ENCODE results near the gene MYO15B. TPM values are rescaled to one million over a fixed set of nuclear protein-coding genes. Genes with fewer than 3 reads are reported as not detected.

The MYO15B gene
- total and polyA plus RNA-seq, 2 of the 13 experiments (the other 11 are each of a cell fraction or from before 2014, with no cell fraction given): 2.8 to 8.1 TPM

DNA sequence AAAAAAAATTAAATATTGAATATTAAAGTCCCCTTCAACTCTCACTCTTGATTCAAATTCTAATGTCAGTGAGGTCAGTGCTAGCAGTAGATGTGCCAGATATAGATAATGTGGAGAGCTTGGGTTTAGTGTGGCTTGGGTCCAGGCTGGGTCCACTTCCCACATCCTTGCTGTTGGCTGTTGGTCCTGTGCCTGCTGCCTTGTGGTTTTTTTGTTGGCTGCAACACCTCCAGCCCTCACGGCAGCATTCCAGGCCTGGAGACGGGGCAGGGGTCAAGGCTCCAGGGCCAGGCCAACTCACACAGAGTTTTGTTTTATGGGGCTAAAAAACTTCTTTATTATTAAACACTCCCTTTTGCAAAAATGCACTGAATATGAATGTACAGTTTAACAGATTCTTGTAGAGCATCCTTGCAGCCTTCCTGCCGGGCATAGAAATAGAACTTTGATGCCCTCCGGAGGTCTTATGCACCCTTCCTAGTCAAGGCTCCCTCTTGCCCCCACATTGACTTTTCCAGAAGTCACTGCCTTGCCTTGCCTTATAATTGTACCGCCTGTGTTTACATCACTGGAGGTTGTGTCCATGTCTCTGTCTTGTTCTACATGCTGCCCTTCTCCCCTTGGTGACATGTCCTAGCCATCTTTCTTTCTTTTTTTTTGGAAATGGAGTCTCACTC, 25.5 kb upstream of the MYO15B start (continued):
- TF ChIP-seq, protein P1, sequence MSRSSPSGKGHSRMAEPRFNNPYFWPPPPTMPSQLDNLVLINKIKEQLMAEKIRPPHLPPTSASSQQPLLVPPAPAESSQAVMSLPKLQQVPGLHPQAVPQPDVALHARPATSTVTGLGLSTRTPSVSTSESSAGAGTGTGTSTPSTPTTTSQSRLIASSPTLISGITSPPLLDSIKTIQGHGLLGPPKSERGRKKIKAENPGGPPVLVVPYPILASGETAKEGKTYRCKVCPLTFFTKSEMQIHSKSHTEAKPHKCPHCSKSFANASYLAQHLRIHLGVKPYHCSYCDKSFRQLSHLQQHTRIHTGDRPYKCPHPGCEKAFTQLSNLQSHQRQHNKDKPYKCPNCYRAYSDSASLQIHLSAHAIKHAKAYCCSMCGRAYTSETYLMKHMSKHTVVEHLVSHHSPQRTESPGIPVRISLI (CRISPR knock-in tag; IDR thresholded peaks at IDR 0.05; ENCODE audit: borderline replicate concordance): peak; percentile 30; the same call in 1 of the 2 replicates
- TF ChIP-seq MED1 (CRISPR knock-in tag; IDR thresholded peaks at IDR 0.05) (no peak), TBL1XR1 (IDR thresholded peaks at IDR 0.05; ENCODE audit: borderline replicate concordance, low read length, partially characterized antibody) (no peak), ZNF496 (CRISPR knock-in tag; IDR thresholded peaks at IDR 0.05; ENCODE audit: insufficient replicate concordance) (no peak), MIER3 (CRISPR knock-in tag; IDR thresholded peaks at IDR 0.05; ENCODE audit: borderline replicate concordance) (no peak), ZNF446 (CRISPR knock-in tag; IDR thresholded peaks at IDR 0.05) (no peak), ZNF256 (CRISPR knock-in tag; conservative IDR thresholded peaks at IDR 0.05) (no peak), TEAD3 (CRISPR knock-in tag; optimal IDR thresholded peaks at IDR 0.05; ENCODE audit: borderline replicate concordance) (peak; percentile 74), EP300 (IDR thresholded peaks at IDR 0.05; ENCODE audit: low read depth in 2 of 2, low read length in 2 of 2) (peak in 1 of 2 experiments; percentile 25; a peak in 1 of 4 replicates), EP300 (CRISPR knock-in tag; IDR thresholded peaks at IDR 0.05; ENCODE audit: borderline replicate concordance) (no peak), ZNF207 (IDR thresholded peaks at IDR 0.05; ENCODE audit: borderline replicate concordance) (no peak), ZNF121 (CRISPR knock-in tag; IDR thresholded peaks at IDR 0.05) (peak; percentile 95)
- TF ChIP-seq, protein P2, sequence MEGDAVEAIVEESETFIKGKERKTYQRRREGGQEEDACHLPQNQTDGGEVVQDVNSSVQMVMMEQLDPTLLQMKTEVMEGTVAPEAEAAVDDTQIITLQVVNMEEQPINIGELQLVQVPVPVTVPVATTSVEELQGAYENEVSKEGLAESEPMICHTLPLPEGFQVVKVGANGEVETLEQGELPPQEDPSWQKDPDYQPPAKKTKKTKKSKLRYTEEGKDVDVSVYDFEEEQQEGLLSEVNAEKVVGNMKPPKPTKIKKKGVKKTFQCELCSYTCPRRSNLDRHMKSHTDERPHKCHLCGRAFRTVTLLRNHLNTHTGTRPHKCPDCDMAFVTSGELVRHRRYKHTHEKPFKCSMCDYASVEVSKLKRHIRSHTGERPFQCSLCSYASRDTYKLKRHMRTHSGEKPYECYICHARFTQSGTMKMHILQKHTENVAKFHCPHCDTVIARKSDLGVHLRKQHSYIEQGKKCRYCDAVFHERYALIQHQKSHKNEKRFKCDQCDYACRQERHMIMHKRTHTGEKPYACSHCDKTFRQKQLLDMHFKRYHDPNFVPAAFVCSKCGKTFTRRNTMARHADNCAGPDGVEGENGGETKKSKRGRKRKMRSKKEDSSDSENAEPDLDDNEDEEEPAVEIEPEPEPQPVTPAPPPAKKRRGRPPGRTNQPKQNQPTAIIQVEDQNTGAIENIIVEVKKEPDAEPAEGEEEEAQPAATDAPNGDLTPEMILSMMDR (CRISPR knock-in tag; IDR thresholded peaks at IDR 0.05): peak; percentile 56
- TF ChIP-seq, protein P3, sequence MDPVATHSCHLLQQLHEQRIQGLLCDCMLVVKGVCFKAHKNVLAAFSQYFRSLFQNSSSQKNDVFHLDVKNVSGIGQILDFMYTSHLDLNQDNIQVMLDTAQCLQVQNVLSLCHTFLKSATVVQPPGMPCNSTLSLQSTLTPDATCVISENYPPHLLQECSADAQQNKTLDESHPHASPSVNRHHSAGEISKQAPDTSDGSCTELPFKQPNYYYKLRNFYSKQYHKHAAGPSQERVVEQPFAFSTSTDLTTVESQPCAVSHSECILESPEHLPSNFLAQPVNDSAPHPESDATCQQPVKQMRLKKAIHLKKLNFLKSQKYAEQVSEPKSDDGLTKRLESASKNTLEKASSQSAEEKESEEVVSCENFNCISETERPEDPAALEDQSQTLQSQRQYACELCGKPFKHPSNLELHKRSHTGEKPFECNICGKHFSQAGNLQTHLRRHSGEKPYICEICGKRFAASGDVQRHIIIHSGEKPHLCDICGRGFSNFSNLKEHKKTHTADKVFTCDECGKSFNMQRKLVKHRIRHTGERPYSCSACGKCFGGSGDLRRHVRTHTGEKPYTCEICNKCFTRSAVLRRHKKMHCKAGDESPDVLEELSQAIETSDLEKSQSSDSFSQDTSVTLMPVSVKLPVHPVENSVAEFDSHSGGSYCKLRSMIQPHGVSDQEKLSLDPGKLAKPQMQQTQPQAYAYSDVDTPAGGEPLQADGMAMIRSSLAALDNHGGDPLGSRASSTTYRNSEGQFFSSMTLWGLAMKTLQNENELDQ (CRISPR knock-in tag; IDR thresholded peaks at IDR 0.05; ENCODE audit: borderline replicate concordance): no peak
- TF ChIP-seq, protein P4, sequence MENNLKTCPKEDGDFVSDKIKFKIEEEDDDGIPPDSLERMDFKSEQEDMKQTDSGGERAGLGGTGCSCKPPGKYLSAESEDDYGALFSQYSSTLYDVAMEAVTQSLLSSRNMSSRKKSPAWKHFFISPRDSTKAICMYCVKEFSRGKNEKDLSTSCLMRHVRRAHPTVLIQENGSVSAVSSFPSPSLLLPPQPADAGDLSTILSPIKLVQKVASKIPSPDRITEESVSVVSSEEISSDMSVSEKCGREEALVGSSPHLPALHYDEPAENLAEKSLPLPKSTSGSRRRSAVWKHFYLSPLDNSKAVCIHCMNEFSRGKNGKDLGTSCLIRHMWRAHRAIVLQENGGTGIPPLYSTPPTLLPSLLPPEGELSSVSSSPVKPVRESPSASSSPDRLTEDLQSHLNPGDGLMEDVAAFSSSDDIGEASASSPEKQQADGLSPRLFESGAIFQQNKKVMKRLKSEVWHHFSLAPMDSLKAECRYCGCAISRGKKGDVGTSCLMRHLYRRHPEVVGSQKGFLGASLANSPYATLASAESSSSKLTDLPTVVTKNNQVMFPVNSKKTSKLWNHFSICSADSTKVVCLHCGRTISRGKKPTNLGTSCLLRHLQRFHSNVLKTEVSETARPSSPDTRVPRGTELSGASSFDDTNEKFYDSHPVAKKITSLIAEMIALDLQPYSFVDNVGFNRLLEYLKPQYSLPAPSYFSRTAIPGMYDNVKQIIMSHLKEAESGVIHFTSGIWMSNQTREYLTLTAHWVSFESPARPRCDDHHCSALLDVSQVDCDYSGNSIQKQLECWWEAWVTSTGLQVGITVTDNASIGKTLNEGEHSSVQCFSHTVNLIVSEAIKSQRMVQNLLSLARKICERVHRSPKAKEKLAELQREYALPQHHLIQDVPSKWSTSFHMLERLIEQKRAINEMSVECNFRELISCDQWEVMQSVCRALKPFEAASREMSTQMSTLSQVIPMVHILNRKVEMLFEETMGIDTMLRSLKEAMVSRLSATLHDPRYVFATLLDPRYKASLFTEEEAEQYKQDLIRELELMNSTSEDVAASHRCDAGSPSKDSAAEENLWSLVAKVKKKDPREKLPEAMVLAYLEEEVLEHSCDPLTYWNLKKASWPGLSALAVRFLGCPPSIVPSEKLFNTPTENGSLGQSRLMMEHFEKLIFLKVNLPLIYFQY (CRISPR knock-in tag; IDR thresholded peaks at IDR 0.05; ENCODE audit: borderline replicate concordance): no peak

Data from HepG2 (cell line).